Measurements from ENCODE around the gene TUBB1.
"Not testable (repeated sequence)": the region's sequence is repeated elsewhere in the genome, so short reads cannot be mapped to it uniquely, and the experiment has no call there.

TUBB1 gene

DNA sequence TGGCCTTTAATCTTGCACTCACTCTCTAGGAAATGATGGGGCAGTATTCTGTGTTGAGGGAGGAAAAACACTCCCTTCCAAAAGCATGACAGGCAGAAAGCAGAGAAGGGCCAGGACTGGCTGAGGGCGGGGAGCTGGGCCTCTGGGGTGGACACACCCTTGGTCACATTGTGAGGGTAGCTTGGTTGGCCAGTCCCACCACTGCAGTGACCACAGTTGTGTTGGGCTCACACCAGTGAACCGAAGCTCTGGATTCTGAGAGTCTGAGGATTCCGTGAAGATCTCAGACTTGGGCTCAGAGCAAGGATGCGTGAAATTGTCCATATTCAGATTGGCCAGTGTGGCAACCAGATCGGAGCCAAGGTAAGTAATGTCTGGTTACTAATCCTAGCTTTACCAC, at the start of gene TUBB1:
TSS of gene TUBB1 (plus strand) at position 213 of the 400 bp plus-strand sequence. CDS start at position 307, 94 bp downstream.
- DNase-seq, result no peak

DNA sequence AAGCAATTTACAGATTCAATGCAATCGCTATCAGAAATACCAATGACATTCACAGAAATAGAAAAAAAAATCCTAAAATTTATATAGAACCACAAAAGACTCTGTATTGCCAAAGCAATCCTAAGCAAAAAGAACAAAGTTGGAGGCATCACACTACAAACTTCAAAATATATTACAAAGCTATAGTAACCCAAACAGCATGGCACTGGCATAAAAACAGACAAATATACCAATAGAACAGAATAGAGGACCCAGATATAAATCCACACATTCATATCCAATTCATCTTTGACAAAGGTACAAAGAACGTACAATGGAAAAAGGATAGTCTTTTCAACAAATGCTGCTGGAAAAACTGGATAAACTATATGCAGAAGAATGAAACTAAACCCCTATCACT, 49.8 kb upstream of the TUBB1 start:
- no peak for DNase-seq

- no peak for DNase-seq
Observed at GRCh38 chr20:58970146-58970545, 49.1 kb upstream of the TUBB1 start.

- no peak for DNase-seq
Observed at GRCh38 chr20:58971429-58971828, 47.8 kb upstream of the TUBB1 start.

DNA sequence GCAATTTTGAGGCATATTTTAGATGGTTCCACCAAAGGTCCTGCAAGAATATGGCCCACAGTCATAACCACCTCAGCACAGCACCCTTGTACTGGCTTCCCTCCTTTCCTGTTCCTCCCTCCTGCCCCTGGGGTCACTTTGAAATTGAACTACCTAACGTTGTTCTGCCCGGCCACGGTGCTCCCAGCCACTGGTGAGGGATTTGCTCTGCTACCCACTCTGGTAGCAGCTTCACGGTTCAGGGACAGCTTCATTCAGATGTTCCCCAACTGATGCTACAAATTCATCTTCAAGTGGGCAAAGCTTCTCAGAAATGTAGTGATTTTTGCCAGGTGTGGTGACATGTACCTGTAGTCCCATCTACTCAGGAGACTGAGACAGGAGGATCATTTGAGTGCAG, 46.0 kb upstream of the TUBB1 start:
- no peak for DNase-seq

- no peak for DNase-seq
Observed at GRCh38 chr20:58973866-58974265, 45.4 kb upstream of the TUBB1 start.

GRCh38 chr20:58975353-58975752, 43.9 kb upstream of the TUBB1 start:
- no peak for DNase-seq

- no peak for DNase-seq
Observed at GRCh38 chr20:58976061-58976730, 43.0 kb upstream of the TUBB1 start.

DNA sequence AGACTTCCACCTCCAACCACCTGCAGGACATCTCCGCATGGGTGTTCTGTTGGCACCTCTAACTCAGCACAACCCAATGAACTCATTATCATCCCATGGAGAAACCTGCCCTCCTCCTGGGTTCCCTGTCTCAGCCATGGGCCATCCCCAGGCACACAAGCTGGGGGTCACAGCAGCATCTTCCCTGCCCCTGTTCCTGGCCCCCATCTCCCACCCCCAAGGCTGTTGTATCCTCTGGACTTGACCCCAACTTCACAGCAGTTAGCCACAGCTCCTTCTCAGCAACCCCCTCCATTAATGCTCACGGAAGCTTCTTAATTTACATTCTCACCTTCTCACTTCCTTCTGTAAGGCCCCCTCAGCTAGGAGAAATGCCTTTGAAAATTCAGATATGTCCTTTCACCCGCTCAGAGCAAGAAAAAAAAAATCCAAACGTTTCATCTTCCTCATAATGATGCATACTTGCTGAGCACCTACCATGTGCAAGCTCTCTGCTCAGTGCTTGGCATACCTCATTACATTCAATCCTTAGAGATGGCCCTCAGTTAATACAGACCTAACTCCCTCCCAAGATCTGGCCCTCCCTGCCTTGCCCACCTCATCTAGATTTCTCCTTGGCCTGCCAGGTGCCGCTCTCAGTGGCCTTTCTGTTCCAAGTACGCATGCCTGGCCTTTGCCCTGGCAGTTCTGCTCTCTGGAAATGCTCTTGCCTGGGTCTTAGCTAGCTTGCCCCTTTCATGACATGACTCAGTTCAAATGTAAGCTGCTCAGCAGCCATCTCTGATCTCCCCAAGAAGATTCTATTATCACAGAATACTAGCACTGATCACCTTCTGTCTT, 40.7 kb upstream of the TUBB1 start:
- no peak for DNase-seq

GRCh38 chr20:58980711-58981627, 38.3 kb upstream of the TUBB1 start, which contains the start of gene NELFCD:
Gene NELFCD (plus strand): TSS chr20:58981256. CDS start chr20:58981310, 54 bp downstream.
- peak; percentile 38 to 58 for DNase-seq

DNA sequence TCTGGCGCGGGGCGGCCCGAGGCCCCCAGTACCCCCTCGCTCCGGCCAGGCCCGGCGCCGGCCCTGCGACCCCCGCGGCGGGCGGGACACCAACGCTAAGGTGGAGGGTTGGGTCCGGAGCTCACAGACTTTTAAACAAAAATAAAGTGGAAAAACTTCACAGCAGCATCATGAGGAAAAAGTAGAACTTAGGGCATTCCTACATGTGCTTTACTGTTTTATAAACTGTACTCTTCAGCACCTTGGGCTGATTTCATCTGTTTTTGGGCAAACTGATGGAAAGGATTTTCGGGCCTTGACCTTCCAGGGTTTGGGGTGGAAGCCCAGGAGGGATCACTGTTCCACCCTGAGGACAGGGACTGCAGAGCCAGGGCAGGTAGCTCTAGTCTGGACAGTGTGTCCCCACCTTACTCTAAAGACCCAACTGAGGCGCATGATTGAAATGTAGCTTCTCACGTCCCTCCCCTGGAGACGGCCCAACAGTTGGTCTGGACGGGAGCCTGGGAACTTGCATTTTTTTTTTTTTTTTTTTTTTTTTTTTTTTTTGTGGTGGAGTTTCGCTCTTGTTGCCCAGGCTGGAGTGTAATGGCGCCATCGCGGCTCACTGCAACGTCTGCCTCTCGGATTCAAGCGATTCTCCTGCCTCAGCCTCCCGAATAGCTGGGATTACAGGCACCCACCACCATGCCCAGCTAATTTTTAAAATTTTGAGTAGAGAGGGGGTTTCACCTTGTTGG, 37.4 kb upstream of the TUBB1 start:
- peak in 1 of 2 experiments; percentile 45 for DNase-seq

GRCh38 chr20:58982406-58983114, 36.7 kb upstream of the TUBB1 start:
- no peak for DNase-seq

DNA sequence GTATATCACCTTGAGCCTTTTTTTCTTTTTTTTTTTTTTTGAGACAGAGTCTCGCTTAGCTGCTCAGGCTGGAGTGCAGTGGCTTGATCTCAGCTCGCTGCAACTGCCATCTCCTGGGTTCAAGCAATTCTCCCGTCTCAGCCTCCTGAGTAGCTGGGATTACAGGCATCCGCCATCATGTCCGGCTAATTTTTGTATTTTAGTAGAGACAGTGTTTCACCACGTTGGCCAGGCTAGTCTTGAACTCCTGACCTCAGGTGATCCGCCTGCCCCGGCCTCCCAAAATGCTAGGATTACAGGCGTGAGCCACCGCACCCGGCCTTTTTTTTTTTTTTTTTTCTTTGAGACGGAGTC, 36.1 kb upstream of the TUBB1 start:
- DNase-seq, result not testable (repeated sequence)

DNA sequence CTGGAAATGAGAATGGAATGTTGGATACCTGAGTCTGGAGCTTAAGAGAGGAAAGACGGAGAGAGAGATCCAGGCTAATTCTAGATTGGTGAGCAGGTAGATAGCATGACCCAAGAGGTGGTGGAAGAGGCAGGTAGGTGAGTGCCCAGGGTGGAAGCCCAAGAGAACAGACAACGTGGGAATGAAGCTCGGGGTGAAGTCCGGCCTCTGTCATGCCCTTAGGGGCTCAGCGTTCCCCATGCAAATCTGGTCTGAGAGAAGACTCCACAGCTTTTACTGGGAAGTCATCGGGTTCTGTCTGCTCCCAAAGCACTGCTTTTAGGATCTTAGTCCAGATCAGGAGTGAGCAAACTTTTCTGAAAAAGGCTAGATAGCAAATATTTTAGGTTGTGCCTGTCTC, 34.5 kb upstream of the TUBB1 start:
- no peak for DNase-seq

- DNase-seq, result no peak
Observed at GRCh38 chr20:58985656-58986055, 33.6 kb upstream of the TUBB1 start.

GRCh38 chr20:58986286-58986967, 32.8 kb upstream of the TUBB1 start:
- DNase-seq, result no peak

DNA sequence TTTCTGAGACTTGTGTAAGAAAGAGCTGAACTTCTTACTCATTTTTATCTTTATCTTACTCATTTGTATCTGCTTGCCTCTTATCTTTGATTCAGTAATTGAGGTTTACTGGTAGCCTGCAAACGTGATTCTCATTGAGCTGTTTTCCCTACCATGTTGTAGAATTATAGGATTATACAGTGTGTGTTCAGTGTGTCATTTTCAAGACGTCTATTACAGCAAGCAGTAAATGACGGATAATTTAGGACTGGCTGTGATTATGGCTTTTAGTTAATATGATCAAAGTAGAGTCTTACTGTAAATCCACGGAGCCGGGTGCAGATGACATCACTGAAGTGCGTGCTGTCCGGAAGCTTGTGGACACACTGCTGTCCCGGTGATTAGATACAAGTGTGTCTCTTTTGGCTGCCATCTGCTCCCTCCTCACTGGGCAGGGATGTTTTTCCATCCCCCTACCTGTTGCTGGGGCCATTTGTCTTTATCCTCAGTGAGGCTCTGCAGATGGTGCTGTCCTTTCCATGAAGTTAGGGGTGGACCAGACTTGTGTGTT, 32.2 kb upstream of the TUBB1 start:
- DNase-seq, result no peak

DNA sequence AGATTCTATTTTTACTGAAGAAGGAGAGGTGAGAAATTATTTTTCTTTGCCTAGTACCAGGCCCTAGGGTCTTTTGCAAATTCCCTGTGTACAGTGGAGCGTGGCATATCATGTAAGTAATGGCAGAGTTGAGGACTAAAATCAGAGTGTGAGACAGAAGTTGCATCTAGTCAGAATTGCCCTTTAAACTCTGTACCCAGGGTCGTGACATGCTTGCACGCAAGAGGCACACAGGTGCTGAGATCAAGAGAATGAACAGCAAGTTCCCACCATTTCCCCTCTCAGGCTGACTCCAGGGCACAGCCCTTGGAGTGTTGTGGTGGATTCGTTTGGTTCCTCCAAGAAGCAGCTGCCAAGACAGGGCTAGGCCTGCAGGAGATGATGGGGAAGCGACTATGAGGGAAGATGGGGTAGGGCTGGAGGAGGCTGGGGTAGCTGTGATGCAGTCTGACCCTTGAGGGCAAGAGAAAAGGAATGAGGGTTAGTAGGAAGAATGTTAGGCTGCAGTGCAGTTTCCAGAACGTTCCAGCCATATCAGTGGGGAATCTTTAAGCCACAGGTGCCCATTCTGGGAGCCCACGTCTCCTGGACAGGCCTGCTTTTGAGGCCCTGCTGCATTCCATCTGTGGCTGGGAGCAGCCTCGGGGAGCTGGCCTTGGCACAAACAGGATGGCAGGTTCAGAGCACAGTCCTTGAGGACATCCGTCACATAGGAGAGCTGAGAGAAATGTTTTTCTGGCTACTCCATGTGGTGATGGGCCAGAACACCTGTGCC, 31.3 kb upstream of the TUBB1 start:
- DNase-seq, result no peak

GRCh38 chr20:58988565-58988882, 30.7 kb upstream of the TUBB1 start:
- DNase-seq, result no peak

DNA sequence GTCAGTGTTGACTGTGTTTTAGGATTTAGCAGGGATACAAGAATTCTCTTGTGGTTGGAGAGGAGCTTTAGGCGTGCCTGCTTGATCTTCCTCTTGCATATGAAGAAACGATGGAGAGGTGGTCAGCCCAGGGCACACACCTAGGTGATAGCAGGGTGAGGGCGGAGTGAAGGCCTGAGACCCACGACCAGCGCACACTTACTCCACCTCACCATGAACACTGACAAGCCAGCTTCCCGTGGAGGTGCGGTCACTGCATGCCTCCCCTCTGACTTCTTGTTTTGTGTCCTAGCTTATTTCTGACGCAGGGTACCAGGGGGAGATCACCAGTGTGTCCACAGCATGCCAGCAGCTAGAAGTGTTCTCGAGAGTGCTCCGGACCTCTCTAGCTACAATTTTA, 30.0 kb upstream of the TUBB1 start:
- no peak for DNase-seq

Measured in Kasumi-1 (cell line).